ENCODE measurements around the gene PGAP2.

GRCh38 chr11:3826721-3827120 is 18.4 kb downstream of the PGAP2 start:
- no peak for TF ChIP-seq POLR2A (IDR thresholded peaks at IDR 0.05)
- TF ChIP-seq, protein P1, sequence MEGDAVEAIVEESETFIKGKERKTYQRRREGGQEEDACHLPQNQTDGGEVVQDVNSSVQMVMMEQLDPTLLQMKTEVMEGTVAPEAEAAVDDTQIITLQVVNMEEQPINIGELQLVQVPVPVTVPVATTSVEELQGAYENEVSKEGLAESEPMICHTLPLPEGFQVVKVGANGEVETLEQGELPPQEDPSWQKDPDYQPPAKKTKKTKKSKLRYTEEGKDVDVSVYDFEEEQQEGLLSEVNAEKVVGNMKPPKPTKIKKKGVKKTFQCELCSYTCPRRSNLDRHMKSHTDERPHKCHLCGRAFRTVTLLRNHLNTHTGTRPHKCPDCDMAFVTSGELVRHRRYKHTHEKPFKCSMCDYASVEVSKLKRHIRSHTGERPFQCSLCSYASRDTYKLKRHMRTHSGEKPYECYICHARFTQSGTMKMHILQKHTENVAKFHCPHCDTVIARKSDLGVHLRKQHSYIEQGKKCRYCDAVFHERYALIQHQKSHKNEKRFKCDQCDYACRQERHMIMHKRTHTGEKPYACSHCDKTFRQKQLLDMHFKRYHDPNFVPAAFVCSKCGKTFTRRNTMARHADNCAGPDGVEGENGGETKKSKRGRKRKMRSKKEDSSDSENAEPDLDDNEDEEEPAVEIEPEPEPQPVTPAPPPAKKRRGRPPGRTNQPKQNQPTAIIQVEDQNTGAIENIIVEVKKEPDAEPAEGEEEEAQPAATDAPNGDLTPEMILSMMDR (IDR thresholded peaks at IDR 0.05) = no peak

All from suprapubic skin (tissue), 3 donors.